ENCODE results near the gene CTSC. TPM values are rescaled to one million over a fixed set of nuclear protein-coding genes. Genes with fewer than 3 reads are reported as not detected.

Gene CTSC
- polyA plus RNA-seq, 1 donor from 2014 or later: 5.2 TPM

GRCh38 chr11:88330826-88331428 is 6.6 kb downstream of the CTSC start:
- no peak overlapping the region for H2AFZ ChIP-seq (ENCODE audit: low read depth, low read length)
- no peaks in the 10 kb centered on the region for H3K27me3 ChIP-seq (ENCODE audit: insufficient read depth, low read depth, low read length)
- TF ChIP-seq EZH2 (IDR thresholded peaks at IDR 0.05; ENCODE audit: borderline replicate concordance, insufficient read depth, low read length, poor library complexity, severe bottlenecking) (no peak), CTCF (IDR thresholded peaks at IDR 0.05; ENCODE audit: poor library complexity, severe bottlenecking) (no peak), SMC3 (conservative IDR thresholded peaks at IDR 0.05; ENCODE audit: poor library complexity) (no peak), EP300 (conservative IDR thresholded peaks at IDR 0.05; ENCODE audit: poor library complexity, severe bottlenecking) (no peak)
- H3K27ac ChIP-seq (ENCODE audit: low read length): no peak overlapping the region
- no peak overlapping the region for H3K9ac ChIP-seq (ENCODE audit: low read length)
- no peaks in the 10 kb centered on the region for H3F3A ChIP-seq (ENCODE audit: insufficient read depth, low read length, poor library complexity, severe bottlenecking)
- no peak overlapping the region for H3K4me2 ChIP-seq (ENCODE audit: low read length)
- H3K9me3 ChIP-seq (ENCODE audit: low read length): no peaks in the 10 kb centered on the region
- no peak overlapping the region for H3K4me3 ChIP-seq (ENCODE audit: low read length)
- no peaks in the 10 kb centered on the region for H3K9me2 ChIP-seq (ENCODE audit: insufficient read depth, low read length)
- H3K36me3 ChIP-seq (ENCODE audit: insufficient read depth, low read length): no peaks in the 10 kb centered on the region
- H3K79me2 ChIP-seq (replicated peaks; ENCODE audit: insufficient read depth, low read length): no peaks in the 10 kb centered on the region
- H4K20me1 ChIP-seq (ENCODE audit: insufficient read depth): no peaks in the 10 kb centered on the region

- Histone ChIP-seq H3K9ac (ENCODE audit: low read length) (no peak overlapping the region), H4K20me1 (ENCODE audit: insufficient read depth) (no peaks in the 10 kb centered on the region), H3K36me3 (ENCODE audit: insufficient read depth, low read length) (no peaks in the 10 kb centered on the region), H2AFZ (ENCODE audit: low read depth, low read length) (no peak overlapping the region), H3K27ac (ENCODE audit: low read length) (no peak overlapping the region), H3K79me2 (replicated peaks; ENCODE audit: insufficient read depth, low read length) (no peaks in the 10 kb centered on the region), H3K27me3 (ENCODE audit: insufficient read depth, low read depth, low read length) (no peaks in the 10 kb centered on the region), H3F3A (ENCODE audit: insufficient read depth, low read length, poor library complexity, severe bottlenecking) (no peaks in the 10 kb centered on the region), H3K4me3 (ENCODE audit: low read length) (no peak overlapping the region), H3K9me2 (ENCODE audit: insufficient read depth, low read length) (no peaks in the 10 kb centered on the region), H3K9me3 (ENCODE audit: low read length) (no peaks in the 10 kb centered on the region), H3K4me2 (ENCODE audit: low read length) (no peak overlapping the region)
- TF ChIP-seq EZH2 (IDR thresholded peaks at IDR 0.05; ENCODE audit: borderline replicate concordance, insufficient read depth, low read length, poor library complexity, severe bottlenecking): no peak
- TF ChIP-seq, protein P1, sequence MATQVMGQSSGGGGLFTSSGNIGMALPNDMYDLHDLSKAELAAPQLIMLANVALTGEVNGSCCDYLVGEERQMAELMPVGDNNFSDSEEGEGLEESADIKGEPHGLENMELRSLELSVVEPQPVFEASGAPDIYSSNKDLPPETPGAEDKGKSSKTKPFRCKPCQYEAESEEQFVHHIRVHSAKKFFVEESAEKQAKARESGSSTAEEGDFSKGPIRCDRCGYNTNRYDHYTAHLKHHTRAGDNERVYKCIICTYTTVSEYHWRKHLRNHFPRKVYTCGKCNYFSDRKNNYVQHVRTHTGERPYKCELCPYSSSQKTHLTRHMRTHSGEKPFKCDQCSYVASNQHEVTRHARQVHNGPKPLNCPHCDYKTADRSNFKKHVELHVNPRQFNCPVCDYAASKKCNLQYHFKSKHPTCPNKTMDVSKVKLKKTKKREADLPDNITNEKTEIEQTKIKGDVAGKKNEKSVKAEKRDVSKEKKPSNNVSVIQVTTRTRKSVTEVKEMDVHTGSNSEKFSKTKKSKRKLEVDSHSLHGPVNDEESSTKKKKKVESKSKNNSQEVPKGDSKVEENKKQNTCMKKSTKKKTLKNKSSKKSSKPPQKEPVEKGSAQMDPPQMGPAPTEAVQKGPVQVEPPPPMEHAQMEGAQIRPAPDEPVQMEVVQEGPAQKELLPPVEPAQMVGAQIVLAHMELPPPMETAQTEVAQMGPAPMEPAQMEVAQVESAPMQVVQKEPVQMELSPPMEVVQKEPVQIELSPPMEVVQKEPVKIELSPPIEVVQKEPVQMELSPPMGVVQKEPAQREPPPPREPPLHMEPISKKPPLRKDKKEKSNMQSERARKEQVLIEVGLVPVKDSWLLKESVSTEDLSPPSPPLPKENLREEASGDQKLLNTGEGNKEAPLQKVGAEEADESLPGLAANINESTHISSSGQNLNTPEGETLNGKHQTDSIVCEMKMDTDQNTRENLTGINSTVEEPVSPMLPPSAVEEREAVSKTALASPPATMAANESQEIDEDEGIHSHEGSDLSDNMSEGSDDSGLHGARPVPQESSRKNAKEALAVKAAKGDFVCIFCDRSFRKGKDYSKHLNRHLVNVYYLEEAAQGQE (IDR thresholded peaks at IDR 0.05; ENCODE audit: borderline replicate concordance): no peak
- no peak for TF ChIP-seq POLR2AphosphoS5 (IDR thresholded peaks at IDR 0.05)
- no peak for TF ChIP-seq MXI1 (conservative IDR thresholded peaks at IDR 0.05; ENCODE audit: poor library complexity, severe bottlenecking)
- no peak for TF ChIP-seq RAD21 (conservative IDR thresholded peaks at IDR 0.05)
- no peak for TF ChIP-seq CTCF (IDR thresholded peaks at IDR 0.05; ENCODE audit: poor library complexity, severe bottlenecking)
Observed at GRCh38 chr11:88329563-88330250, 7.8 kb downstream of the CTSC start.
